Lower leg skin (tissue), 4 donors: ENCODE measurements around the gene TNNT1. TPM values are rescaled to one million over a fixed set of nuclear protein-coding genes. Genes with fewer than 3 reads are reported as not detected.

Source experiments
- DNase-seq, 2 donors: peaks; one replicate each; pipeline ENCODE4 v3.0.0-alpha.2; 2019; ENCODE audit warnings: low spot score in 2 of 2
- H3K4me3 ChIP-seq: fragments of 200-600 bp; sonication (generic); 2 replicates; pipeline ENCODE4 v1.5.1; 2017; ENCODE audit warnings: mild to moderate bottlenecking, low read depth; ENCODE audit not compliant: poor library complexity, severe bottlenecking
- POLR2A ChIP-seq, 2 donors: fragments of 450-650 bp; IDR thresholded peaks; one replicate each; pipeline ENCODE4 v1.6.1; 2016 to 2017; ENCODE audit warnings: antibody characterized with exemption in 2 of 2, mild to moderate bottlenecking in 1 of 2, moderate library complexity in 1 of 2
- WGBS, 2 donors: methylation state at CpG; one replicate each; pipeline ENCODE4 v1.1.5; 2018; 5-methylcytosine and 5-hydroxymethylcytosine counted together
- intact Hi-C: fragments of 100-400 bp; cut with DNase I; formaldehyde crosslinking; loops from one replicate; pipeline ENCODE4 v1.15.0; 2023; ENCODE audit warnings: low total_unique reads
- total RNA-seq, 4 donors: library from RNA; depleted of rRNA; stranded (reverse); fragments of >200 nt; gene quantifications; one replicate each; pipeline ENCODE4 v1.1.0, GENCODE V29; 2016
- TF ChIP-seq, protein P1 (sequence below), 3 donors: fragments of 450-650 bp; IDR thresholded peaks; one replicate each; pipeline ENCODE4 v1.5.1; 2016; ENCODE audit warnings: antibody characterized with exemption in 3 of 3, mild to moderate bottlenecking in 3 of 3, moderate library complexity in 2 of 3

TNNT1 gene
- total RNA-seq, 4 donors from 2014 or later: 24.0 to 56.1 (median 42.6) TPM

DNA sequence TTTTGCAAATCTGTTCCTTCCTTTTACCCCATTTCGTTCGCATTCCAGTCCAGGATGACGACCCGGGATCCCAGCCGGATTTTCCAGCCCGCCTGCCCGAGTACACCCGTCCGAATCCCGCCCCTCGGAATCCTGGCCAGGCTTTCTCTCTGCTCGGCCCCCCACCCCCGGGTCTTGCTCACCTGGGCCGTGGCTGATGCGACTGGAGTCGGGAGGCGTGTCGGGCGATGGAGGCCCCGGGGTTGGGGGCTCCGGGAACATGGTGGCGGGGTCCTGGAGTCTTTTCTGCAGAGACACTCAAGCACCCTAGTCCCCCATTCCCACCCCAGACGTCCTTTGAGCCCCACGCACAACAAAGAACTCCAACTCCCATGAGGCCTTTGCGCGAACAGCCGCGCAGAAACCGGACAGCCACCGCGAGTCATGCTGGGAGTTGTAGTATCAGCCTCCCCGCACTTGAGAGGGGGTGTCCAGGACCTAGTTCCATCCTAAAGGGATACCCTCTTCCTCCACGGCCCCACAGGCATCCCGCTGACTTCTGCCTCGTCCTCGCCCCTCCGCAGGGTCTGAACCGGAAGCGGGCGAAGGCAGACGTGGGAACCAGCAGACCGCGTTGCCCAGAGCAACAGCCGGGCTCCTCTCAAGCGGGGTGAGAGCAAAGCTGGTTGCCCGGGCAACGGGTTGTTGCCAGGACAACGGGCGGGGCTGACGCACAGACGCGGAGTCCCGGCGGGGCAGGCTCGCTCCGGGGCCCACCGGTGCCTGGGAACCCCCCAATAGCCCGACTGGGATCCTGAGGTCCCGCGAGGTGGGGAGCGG is 30.0 kb upstream of the TNNT1 start:
- 4 to 9% methylated on average over 41 to 59 of the region's 61 CpGs for WGBS, 2 donors
- no peak for DNase-seq
- no peak overlapping the region for H3K4me3 ChIP-seq
- TF ChIP-seq, protein P1, sequence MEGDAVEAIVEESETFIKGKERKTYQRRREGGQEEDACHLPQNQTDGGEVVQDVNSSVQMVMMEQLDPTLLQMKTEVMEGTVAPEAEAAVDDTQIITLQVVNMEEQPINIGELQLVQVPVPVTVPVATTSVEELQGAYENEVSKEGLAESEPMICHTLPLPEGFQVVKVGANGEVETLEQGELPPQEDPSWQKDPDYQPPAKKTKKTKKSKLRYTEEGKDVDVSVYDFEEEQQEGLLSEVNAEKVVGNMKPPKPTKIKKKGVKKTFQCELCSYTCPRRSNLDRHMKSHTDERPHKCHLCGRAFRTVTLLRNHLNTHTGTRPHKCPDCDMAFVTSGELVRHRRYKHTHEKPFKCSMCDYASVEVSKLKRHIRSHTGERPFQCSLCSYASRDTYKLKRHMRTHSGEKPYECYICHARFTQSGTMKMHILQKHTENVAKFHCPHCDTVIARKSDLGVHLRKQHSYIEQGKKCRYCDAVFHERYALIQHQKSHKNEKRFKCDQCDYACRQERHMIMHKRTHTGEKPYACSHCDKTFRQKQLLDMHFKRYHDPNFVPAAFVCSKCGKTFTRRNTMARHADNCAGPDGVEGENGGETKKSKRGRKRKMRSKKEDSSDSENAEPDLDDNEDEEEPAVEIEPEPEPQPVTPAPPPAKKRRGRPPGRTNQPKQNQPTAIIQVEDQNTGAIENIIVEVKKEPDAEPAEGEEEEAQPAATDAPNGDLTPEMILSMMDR (IDR thresholded peaks at IDR 0.05): no peak
- no peak for TF ChIP-seq POLR2A (IDR thresholded peaks at IDR 0.05)
- intact Hi-C loops: no loop called here

DNA sequence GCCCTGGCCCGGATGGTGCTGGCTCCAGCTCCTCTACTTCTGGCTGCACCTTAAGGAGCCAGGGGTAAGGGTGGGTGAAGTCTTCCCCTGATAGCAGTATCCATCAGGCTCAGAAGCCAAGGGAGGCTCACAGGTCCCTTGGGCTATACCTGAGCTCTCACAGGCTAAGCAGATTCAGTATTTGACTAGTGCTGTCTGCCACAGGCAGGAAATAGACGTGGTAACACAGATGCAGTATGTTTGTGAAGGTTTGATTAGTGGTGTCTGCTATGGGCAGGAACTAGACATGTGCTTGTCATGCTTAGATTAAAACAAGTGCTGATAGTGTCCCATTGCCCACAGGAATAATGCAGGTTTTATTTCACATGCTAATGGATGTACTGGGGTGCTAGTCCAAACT is 27.1 kb upstream of the TNNT1 start:
- TF ChIP-seq, protein P1 (IDR thresholded peaks at IDR 0.05): no peak
- no peak for TF ChIP-seq POLR2A (IDR thresholded peaks at IDR 0.05)
- DNase-seq: no peak
- 23 to 38% methylated on average over 2 of the region's 2 CpGs for WGBS, 2 donors
- H3K4me3 ChIP-seq: no peak overlapping the region
- intact Hi-C loops: no loop called here

DNA sequence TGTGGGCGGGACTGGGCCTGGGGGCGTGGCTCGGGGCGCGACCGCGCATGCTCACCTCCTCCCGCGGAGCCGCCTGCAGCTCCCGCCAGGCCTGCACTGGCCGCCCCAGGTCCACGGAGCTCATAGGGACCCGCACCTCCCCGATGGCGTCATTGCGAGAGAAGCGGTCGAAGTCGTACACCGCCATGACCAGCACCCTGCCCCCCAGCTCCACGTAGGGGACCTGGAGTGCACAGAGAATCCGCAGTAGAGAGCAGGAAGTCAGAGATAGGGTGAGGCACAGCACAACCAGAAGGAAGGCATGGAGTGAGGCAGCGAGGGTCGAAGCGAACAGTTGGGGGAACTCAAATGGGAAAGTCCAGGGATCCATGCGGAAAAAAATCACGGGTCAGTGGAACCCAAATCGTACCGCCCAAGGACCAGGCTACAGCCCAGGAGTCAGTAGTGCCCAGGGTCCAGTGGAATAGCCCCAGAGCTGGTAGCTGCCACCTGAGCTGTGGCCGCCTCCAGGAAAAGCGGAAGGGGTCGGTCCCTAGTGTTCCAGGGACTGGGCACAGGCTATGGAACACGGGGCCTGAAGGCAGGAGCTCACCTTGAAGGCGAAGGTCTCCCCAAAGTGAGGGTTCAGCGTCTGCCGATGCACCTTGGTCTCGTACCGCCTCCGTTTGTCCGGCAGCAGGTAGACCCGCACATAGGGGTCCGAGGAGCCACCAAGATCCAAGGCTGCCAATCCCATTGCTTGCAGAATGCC is 26.3 kb upstream of the TNNT1 start:
- H3K4me3 ChIP-seq: no peak overlapping the region
- no peak for DNase-seq
- intact Hi-C loops: no loop called here
- TF ChIP-seq, protein P1 (IDR thresholded peaks at IDR 0.05): no peak
- no peak for TF ChIP-seq POLR2A (IDR thresholded peaks at IDR 0.05)
- 59 to 65% methylated on average over 31 to 35 of the region's 43 CpGs for WGBS, 2 donors

DNA sequence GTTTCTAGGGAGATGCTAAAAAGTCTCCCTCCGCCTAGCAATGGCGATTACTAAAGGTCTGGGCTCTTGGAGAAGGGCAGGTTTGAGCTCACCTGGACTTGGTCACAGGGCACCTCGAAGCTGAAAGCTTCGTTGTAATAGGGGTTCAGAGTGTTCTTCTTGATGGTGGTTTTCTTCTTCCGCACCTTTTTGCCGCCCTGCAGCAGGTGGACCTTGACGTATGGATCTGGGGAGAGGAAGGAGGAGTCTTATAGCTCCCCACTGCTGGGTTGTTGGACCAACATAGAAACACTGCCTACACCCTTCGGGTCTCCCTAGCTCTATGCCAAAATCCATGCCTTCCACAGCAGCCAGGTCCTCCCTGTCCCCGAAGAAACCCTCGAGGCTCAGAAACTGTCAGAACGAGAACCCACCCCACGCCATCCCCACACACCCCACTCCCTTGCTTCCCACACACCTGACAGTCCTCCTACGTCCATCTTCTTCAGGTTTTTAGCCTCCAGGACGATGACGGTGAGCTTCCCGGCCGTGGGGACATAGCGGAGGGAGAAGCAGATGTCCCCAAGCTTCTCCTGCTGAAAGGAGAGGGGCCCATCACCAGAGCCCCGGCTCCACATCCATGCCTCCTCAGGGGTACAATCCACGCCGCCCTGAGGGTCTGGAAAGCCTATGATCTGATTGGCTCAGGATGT is 25.6 kb upstream of the TNNT1 start:
- no peak overlapping the region for H3K4me3 ChIP-seq
- WGBS, 2 donors: 38 to 63% methylated on average over 18 to 21 of the region's 21 CpGs
- intact Hi-C loops: no loop called here
- DNase-seq: no peak
- TF ChIP-seq POLR2A (IDR thresholded peaks at IDR 0.05): no peak
- TF ChIP-seq, protein P1 (IDR thresholded peaks at IDR 0.05): no peak

DNA sequence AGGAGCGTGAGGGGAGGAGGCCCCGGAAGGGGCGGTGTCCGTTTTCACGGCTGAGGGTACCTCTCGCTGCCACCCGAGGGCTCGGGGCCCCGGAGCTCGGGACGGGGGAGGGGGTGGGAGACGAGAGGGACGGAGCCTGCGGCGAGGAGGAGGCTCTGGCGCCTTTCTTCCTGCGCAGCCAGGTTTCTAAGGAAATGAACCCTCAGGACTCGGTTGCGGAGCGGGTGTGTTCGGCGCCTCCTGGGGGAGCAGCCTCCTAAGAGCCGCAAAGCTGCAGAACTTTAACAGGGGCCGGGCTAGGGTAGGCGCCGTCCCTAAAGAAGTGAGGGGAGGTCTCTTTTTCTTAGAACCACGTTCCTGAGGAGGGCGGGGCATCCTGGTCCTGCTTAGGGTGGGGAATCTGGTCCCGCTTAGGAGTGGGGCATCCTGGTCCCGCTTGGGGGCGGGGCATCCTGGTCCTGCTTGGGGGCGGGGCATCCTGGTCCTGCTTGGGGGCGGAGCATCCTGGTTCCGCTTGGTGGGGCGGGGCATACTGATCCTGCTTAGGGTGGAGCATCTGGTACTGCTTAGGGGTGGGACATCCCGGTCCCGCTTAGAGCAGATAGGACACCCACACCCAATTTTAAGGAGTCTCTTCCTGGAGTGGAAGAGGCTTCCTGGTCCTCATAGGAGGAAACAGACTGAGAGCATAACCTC is 24.9 kb upstream of the TNNT1 start:
- 0 to 1% methylated on average over 32 to 35 of the region's 37 CpGs for whole genome bisulfite sequencing, 2 donors
- DNase-seq: peak in 1 of 2 donors; percentile 93
- intact Hi-C loops: no loop called here
- H3K4me3 ChIP-seq: peak overlapping the region; percentile 24
- TF ChIP-seq POLR2A (IDR thresholded peaks at IDR 0.05): no peak
- TF ChIP-seq, protein P1 (IDR thresholded peaks at IDR 0.05): no peak
